Activated T-cell treated with anti-CD3 and anti-CD28 coated beads for 1 hour (primary cell): Measurements from ENCODE around the gene PTPRM.

Experiments used
- DNase-seq: peaks from one replicate; pipeline ENCODE4 v3.0.0-alpha.2; 2020; ENCODE audit warnings: low read depth

The PTPRM gene

GRCh38 chr18:7671105-7671504 is 104.0 kb downstream of the PTPRM start:
- DNase-seq = no peak

GRCh38 chr18:7676253-7676873 is 109.2 kb downstream of the PTPRM start:
- DNase-seq = no peak

GRCh38 chr18:7677001-7677400 is 109.9 kb downstream of the PTPRM start:
- no peak for DNase-seq

- no peak for DNase-seq
Measured at GRCh38 chr18:7677424-7677823, 110.3 kb downstream of the PTPRM start.

GRCh38 chr18:7678389-7678788 is 111.3 kb downstream of the PTPRM start:
- DNase-seq = no peak

- DNase-seq = no peak
Measured at GRCh38 chr18:7678801-7679200, 111.7 kb downstream of the PTPRM start.

GRCh38 chr18:7681298-7681697 is 114.2 kb downstream of the PTPRM start:
- no peak for DNase-seq

GRCh38 chr18:7682321-7682720 is 115.2 kb downstream of the PTPRM start:
- no peak for DNase-seq

GRCh38 chr18:7683753-7684152 is 116.6 kb downstream of the PTPRM start:
- no peak for DNase-seq

- no peak for DNase-seq
Measured at GRCh38 chr18:7684357-7684756, 117.2 kb downstream of the PTPRM start.

- no peak for DNase-seq
Measured at GRCh38 chr18:7684966-7685365, 117.8 kb downstream of the PTPRM start.

GRCh38 chr18:7686278-7686677 is 119.2 kb downstream of the PTPRM start:
- no peak for DNase-seq

- DNase-seq = no peak
Measured at GRCh38 chr18:7688580-7688979, 121.5 kb downstream of the PTPRM start.

GRCh38 chr18:7691206-7691605 is 124.1 kb downstream of the PTPRM start:
- no peak for DNase-seq

- no peak for DNase-seq
Measured at GRCh38 chr18:7696780-7697179, 129.7 kb downstream of the PTPRM start.

- no peak for DNase-seq
Measured at GRCh38 chr18:7697306-7697705, 130.2 kb downstream of the PTPRM start.

- DNase-seq = no peak
Measured at GRCh38 chr18:7711495-7711894, 144.4 kb downstream of the PTPRM start.

GRCh38 chr18:7720395-7720794 is 153.3 kb downstream of the PTPRM start:
- no peak for DNase-seq

- DNase-seq = no peak
Measured at GRCh38 chr18:7721532-7721931, 154.4 kb downstream of the PTPRM start.

- no peak for DNase-seq
Measured at GRCh38 chr18:7722955-7723354, 155.8 kb downstream of the PTPRM start.

GRCh38 chr18:7723558-7723957 is 156.4 kb downstream of the PTPRM start:
- DNase-seq = no peak

GRCh38 chr18:7725473-7725872 is 158.4 kb downstream of the PTPRM start:
- DNase-seq = no peak

GRCh38 chr18:7725897-7726296 is 158.8 kb downstream of the PTPRM start:
- DNase-seq = no peak

- no peak for DNase-seq
Measured at GRCh38 chr18:7726522-7726921, 159.4 kb downstream of the PTPRM start.
